GM18499 (cell line): ENCODE results near the gene ABCG4.
"Not testable (repeated sequence)": the region's sequence is repeated elsewhere in the genome, so short reads cannot be mapped to it uniquely, and the experiment has no call there.

ENCODE experiments used
- ATAC-seq: cut with Tn5 transposase; IDR thresholded peaks from one replicate; pipeline ENCODE4 v1.9.1; 2021; ENCODE audit warnings: moderate number of reproducible peaks; ENCODE audit not compliant: insufficient read depth, unreplicated experiment

Gene ABCG4

DNA sequence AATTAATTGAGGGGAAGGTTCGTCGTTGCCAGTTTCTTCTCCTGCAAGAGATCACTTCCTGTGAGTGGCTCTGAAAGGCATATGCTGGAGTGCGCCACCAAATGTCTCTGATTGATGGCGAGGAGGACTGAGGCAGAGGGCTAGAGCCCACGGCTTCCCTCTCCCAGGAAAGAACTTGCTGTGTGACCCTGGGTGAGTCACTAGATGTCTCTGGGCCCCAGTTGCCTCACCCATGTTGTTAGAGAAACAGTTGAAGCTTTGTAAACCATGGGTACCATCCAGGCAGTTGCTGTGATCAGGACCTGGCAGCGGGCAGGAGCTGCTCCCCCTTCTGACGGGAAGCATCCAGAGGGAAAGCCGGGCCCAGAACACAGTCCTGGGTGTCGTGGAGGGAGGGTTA lies 3.2 kb downstream of the ABCG4 start:
- ATAC-seq = no peak

DNA sequence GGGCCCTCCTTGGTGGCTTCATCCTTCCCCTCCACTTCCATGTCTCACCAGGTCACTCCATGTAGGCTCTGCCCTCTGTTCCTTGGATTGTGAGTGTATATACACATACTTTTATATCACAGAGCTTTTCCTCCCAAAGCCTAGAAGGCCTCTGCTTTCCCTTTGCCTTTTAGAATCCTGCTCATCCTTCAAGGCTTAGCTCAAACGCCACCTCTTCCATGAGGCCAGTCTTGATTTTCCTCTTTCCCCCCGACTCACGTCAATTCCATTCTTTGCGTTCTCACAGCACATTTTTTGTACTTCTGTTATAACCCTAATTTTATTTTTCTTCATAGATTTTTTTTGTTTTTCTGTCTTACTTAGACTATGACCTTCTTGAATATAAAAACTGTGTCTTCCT lies 3.8 kb downstream of the ABCG4 start:
- no peak for ATAC-seq

DNA sequence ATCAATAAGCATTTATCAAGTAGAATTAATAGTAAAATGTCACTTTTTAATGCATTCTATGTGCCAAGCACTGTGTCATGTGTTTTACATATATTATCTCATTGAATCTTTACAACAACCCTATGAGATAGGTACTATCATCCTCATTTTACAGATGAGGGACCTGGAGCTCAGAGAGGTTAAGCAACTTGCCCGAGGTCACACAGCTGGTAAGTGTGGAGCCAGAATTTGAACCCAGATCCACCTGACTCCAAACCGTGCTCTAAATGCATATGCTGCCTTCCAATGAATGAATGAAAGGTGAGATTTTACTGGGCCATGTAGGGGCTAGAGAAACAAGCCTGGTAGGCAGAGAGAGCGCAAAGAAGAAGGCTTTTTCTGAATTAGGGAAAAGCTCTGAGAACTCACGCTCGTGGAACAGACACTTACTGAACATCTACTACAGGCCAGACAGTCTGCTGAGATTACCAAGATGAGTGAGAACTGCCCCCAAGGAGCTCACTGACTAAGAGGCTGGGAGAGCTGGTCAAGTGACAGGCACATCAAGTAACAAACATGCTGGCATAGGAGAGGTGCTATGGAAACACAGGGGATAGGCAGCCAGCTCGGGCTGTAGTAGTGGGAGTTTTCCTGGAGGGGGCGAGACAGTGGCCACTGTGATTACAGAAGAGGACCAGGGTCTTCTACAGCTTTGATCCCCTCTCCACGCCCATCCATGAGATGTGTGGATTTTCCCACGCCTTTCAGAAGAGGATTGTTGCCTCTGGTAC lies 4.4 kb downstream of the ABCG4 start:
- no peak for ATAC-seq

DNA sequence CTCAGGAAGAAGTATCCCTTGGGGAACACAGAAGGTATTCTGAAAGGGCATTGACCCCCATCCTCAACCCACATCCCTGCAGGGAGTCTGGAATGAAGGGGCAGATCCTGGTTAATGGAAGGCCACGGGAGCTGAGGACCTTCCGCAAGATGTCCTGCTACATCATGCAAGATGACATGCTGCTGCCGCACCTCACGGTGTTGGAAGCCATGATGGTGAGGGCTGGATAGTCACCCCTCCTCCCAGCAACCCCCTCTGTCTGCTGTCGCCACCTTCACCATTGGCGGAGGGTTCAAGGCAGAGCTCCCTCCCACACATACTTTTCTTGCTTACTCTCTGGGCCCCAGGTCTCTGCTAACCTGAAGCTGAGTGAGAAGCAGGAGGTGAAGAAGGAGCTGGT lies 5.3 kb downstream of the ABCG4 start:
- ATAC-seq = no peak

DNA sequence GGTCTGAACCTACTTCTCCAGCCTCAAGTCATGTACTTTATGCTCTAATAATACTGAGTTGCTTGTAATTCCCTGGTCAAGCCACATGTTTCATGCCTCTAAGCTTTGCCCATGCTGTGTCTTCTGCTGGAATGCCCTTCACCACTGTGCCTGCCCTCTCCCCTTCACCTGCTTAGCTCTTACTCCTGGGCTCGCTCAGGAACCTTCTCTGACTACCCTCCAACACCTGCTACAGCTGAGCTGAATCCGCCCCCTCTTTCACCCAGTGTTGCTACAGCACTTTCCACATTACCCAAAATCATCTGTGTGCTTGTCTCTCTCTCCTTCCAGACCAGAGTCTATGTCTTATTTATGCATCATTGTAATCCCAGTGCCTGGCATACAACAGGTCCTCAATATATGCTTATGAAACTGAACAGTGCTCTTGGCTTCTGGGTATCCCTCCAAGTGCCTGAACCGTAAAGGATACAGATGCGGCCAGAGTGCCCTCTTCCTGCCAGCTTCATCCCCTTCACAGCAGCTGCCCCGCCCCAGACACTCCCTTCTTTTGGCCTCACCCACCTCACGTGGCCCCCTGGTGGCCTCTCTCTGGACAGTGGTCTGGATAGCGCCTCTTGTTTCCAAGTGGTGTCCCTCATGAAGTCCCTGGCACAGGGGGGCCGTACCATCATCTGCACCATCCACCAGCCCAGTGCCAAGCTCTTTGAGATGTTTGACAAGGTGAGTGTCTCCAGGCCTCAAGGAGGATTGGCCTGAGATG lies 7.1 kb downstream of the ABCG4 start:
- ATAC-seq = no peak

DNA sequence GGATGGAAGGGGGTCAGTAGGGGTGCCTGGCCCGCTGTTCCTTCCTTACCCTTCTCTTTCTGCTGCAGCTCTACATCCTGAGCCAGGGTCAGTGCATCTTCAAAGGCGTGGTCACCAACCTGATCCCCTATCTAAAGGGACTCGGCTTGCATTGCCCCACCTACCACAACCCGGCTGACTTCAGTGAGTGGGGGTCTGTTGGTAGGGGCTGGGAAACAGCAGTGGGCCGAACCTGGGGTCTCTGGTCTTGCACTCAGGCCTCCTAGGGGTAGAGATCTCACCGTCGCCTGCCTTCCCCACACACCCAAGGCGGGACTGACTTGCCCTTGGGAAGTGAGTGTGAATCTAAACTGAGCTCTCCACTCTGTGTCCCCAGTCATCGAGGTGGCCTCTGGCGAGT lies 7.6 kb downstream of the ABCG4 start:
- ATAC-seq = no peak

DNA sequence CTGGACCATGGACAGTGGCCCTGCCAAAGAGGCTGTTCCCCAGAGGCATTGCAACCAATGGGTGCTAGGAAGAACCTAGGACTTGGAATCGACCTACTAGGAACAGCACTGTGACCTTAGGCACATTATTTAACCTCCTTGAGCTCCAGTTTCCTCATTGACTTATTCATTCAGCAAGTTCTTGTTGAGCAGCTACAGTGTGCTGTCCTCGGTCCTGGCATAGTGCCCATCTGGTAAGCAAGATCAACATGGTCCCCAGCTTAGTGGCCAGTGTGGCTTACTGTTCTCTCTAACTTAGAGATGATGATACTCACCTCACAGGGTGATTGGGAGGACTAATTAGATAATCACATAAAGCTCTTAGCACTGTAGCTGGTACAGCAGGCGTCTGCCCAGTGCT lies 8.2 kb downstream of the ABCG4 start:
- ATAC-seq = no peak

DNA sequence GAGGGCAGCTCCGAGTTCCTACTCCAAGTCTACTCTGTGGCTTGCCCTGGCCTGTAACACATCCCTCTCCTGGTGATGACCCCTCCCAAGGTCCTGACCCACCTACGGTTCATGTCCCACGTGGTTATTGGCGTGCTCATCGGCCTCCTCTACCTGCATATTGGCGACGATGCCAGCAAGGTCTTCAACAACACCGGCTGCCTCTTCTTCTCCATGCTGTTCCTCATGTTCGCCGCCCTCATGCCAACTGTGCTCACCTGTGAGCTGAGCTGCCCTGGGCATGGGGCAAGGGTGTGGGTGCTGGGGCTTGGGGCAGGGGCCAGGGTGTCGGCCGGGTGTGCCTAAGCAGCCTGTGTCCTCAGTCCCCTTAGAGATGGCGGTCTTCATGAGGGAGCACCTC lies 9.6 kb downstream of the ABCG4 start:
- ATAC-seq = no peak

DNA sequence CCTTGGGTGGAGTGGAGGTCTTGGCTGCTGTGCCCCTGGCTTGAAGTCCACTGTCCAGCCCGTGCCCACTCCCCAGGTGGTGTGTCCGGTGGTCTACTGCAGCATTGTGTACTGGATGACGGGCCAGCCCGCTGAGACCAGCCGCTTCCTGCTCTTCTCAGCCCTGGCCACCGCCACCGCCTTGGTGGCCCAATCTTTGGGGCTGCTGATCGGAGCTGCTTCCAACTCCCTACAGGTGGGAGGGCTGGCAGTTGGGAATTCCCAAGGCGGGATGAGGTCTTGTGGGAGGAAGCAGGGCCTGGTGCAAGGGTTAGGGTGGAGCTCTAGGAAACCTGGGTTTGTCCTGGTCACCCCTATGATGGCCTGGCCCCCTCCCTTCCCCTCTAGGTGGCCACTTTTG lies 11.3 kb downstream of the ABCG4 start:
- no peak for ATAC-seq

DNA sequence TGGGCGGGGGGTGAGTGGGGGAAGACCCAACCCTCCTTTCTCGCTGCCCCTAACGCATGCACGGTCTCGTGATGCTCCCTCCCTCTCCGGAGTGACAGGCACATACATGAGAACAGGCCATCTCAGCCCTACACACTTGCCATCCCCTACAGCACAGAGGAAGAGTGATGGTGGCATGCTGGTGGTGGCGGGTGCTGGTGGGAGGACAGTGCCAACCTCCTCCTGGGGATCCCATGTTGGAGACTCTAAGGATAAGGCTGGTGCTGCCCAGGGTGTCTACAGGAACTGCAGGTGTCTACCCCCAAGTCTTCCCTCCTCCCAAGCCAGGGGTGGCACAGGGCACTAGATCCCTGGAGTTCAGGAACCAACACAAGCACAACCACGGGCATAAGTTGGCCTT lies 13.0 kb downstream of the ABCG4 start:
- ATAC-seq = no peak

DNA sequence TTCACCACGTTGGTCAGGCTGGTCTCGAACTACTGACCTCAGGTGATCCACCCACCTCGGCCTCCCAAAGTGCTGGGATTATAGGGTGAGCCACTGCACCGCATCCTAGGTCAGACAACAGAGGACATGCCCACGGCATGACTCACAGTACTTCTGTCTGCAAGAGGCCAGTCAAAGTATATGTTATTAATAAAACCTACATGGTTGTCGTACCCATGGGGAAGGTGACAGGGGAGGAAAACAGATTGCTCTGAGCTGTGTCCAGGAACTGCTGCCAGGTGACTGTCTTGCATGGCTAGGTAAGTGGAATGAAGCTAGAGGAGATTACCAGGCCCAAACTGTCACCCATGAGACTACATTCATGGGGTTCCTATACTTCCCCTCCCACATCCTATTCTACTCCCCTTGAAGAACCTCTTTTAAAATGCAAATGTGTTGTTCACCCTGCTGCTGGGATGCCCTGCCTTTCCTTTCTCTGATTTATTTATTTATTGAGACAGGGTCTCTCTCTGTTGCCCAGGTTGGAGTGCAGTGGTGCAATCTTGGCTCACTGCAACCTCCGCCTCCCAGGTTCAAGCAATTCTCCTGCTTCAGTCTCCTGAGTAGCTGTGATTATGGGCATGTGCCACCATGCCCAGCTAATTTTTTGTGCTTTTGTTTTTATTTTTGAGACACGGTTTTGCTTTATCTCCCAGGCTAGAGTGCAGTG lies 17.7 kb downstream of the ABCG4 start:
- ATAC-seq = no peak

DNA sequence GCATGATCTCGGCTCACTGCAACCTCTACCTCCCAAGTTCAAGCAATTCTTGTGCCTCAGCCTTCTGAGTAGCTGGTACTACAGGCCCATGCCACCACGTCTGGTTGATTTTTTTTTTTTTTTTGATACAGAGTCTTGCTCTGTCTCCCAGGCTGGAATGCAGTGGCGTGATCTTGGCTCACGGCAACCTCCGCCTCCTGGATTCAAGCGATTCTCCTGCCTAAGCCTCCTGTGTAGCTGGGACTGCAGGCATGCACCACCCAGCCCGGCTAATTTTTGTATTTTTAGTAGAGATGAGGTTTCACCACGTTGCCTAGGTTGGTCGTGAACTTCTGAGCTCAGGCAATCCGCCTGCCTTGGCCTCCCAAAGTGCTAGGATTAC lies 18.2 kb downstream of the ABCG4 start:
- not testable (repeated sequence) for ATAC-seq

DNA sequence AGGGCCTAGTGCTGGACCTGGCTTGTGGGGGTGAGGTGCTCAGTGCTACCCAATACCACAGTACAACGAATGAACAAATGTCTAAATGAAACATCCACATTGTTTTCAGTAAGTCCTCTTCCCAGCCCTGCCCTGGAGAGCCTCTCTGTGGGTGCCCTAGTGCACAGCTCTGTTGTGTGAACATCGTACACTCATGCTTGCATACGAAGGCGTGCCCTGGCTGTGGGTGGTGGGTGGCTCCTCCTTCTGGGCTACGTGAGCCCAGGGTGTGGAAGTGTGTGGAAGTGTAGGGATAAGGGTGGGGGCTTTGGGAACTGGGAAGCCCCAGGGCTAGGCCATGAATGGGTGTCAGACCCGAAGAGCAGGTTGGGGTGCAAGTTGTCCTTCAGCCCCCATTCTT lies 19.1 kb downstream of the ABCG4 start:
- no peak for ATAC-seq

DNA sequence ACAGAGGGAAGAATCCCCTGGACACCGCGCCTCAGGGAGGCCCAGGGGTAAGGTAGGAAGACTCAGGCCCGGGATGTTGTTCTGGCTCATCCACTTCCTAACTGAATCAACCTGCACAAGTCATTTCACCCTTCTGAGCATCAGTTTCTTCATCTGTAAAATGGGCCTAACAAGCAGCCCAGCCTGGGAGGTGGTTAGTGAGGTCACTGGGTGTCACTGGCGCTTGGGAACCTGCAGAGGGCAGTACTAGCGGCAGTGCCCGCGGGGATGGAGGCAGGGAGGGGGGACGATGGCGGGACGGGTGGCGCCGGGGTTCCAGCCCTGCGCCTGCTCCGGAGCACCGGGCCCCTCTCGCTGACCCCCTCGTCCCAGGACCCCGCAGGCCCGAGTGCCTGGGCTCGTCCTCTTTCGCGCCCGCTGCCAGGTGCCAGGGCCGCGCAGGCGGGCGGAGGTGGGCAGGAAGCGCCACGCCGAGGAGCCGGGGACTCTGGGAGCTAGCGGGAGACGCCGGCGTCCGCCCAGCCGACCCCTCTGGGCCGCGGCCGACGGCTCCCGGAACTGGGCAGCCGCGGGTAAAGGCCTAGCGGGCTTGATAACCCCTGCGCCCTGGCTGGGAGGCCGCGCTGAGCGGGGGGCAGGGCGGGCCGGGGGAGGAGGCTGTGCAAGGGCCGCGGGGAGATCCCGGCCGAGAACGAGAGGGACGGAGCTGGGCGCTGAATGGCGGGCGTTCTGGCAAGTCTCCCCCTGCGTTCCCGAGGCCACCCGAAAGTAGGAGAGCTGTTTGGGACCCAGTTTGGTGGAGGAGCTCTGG lies 19.8 kb downstream of the ABCG4 start, which contains the start of gene NLRX1:
Gene NLRX1 (plus strand): TSS at position 255 of the 811 bp plus-strand sequence. CDS start 2,679 bp downstream, outside the sequence.
- no peak for ATAC-seq

DNA sequence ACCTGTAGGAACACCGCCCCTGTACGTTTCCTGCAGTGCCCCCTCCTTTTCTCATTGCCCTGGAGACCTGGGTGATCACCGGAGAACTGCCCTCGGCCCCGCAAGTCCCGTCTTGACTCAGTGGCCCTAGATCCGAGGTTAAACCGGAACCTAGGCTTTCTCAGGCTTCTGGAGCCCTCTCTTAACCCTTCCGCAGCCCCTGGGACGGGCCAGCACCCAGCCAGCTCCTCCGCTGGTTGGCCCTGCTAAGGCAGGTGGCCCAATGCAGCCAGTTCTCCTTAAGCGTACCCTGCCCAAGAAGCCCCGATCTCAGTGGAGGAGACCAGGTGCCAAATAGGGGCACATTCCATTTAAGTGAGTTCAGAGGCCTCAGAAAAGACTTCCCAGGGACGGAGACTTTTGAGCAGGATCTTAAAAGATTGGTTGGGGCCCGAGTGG lies 20.4 kb downstream of the ABCG4 start:
- ATAC-seq = no peak

DNA sequence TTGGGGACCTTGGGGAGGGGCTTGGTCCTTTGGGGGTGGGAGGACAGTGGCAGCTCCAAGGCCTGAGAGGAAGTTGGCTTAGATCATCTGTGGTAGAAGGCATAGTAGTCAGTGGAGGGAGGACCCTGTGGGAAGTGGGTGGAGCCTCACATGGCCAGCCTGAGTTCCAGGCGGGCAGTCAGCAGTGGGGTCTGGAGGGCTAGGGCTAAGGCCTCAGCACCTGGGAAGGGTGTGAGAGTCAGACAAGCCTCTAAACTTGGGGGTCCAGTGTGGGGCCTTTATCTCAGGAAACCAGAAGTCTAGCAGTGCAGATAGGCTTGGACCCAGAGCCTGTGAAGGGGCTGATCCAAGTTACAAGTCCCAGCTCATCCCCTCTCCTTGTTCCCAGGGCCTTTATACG lies 23.7 kb downstream of the ABCG4 start:
- ATAC-seq = no peak

DNA sequence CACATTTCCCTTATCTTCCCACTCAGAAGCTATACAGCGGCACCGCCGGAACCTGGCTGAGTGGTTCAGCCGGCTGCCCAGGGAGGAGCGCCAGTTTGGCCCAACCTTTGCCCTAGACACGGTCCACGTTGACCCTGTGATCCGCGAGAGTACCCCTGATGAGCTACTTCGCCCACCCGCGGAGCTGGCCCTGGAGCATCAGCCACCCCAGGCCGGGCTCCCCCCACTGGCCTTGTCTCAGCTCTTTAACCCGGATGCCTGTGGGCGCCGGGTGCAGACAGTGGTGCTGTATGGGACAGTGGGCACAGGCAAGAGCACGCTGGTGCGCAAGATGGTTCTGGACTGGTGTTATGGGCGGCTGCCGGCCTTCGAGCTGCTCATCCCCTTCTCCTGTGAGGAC lies 24.6 kb downstream of the ABCG4 start:
- no peak for ATAC-seq

DNA sequence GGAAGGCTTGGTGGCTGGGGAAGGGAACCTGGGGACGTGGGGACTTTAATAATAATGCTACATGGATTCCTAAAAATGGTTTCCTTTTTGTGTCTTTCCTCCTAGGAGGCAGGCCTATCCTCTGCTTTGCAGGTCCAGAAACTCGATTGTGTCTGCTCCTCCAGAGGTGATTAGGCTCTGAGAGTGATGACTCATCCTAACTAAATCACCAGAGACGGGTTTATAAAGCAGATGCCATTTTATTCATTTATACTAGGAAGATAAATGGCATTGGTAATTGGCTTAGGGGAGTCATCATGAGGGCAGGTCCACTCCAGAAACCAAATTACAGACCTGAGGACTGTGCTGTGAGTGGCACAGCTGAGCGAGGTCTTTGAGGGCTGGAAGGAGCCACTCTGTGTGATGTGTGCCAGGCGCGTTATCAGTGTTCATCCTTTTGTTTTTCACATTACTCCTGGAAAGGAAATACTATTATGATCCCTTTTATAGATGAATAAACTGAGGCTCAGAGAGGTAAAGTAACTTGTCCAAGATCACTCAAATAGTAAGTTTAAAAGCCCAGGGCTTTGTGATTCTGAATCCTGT lies 26.7 kb downstream of the ABCG4 start:
- ATAC-seq = no peak

DNA sequence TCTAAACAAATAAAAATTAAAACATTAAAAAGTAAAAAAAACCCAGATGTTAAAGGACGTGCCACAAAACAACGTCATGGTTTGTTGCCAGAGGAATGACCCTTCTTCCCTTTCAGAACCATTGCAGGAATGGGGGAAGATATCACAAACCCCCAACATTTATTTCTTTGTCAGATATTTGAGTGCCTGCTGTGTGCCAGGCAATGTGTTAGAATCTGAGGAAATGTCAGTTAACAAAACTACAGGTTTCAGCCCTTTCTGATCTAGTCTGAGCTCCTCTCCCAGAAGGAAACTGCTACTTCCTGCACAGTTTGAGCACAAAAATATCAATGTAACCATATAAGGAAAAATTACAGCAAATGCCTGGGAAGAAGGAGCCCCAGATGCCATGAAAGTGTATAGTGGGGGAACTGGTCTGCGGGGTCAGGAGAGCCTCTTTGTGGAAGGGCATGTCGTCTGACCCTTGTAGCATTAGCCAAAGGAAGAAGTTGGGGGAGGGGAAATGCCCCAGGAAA lies 29.4 kb downstream of the ABCG4 start:
- ATAC-seq = no peak

DNA sequence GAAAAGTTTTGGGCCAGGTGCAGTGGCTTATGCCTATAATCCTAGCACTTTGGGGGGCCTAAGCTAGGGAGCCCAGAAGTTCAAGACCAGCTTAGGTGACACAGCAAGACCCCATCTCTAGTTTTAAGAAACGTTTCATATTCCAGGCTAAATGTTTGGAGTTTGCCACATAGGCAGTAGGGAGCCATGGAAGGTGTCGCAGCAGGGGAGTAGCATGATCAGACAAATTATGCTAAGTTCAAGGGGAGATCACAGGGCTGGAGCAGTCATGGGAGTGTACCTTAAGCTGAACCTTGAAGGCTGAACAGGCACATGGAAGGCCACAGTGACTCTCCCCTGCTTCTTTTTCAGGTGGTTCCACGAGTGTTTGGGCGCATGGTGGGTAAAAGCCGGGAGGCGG lies 30.5 kb downstream of the ABCG4 start:
- ATAC-seq = no peak
